Embryonic facial prominence (tissue), 1 donor: ENCODE data around the gene NME3.

ENCODE experiments used
- DNase-seq: peaks from one replicate; pipeline ENCODE4 v3.0.0-alpha.2; 2016; ENCODE audit errors: extremely low spot score

Gene NME3

DNA sequence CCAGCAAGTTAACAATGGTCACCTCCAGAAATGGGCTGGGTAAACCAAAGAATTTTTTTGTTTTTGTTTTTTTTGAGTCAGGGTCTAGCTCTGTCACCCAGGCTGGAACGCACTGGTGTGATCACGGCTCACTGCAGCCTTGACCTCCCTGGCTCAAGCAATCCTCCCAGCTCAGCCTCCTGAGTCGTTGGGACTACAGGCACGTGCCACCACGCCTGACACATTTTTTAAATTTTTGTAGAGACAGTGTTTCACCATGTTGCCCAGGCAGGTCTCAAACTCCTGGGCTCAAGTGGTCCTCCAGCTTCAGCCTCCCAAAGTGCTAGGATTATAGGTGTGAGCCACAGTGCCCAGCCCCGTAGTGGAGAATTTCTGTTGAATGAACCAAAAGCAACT is 9.3 kb upstream of the NME3 start:
- DNase-seq: no peak

DNA sequence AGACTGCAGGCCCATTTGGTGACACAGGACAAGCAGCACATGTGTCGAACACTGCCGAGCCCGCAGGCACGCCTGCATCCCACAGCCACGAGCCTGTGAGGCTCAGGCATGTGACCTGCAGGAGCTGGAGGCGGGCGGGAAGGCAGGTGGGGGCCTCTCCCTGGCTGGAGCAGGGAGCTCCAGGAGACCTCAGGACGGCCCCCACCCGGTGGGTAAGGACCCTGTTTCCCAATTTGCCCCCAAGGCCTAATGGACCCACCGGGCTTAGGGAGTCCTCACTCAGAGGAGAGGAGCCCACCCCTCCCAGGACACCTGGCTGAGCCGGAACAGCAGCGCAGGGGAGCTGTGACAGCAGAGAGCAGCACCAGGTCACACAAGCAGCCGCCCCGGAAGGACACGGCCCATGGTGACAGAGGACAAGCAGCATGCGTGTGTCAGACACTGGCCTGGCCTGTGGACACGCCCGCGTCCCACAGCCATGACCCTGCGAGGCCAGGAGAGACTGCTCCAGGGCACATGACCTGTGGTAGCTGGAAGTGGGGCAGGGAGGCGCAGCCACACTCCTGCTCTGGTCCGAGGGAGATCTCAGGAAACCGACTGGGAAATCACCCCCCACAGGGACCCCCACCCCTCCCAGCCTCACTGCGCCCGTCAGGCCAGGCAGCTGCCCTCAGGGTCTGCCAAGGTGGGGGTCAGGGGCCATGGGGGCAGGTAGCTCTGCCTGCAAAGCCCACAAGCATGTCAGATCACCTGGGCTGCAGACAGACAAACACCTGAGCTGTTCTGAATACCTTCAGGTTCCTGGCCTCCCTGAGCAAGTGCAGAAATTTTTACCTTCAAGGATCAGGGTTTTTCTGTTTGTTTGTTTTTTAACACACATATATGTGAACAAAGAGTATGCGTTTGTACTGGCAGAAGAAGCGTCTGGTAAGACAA is 8.7 kb upstream of the NME3 start:
- no peak for DNase-seq

DNA sequence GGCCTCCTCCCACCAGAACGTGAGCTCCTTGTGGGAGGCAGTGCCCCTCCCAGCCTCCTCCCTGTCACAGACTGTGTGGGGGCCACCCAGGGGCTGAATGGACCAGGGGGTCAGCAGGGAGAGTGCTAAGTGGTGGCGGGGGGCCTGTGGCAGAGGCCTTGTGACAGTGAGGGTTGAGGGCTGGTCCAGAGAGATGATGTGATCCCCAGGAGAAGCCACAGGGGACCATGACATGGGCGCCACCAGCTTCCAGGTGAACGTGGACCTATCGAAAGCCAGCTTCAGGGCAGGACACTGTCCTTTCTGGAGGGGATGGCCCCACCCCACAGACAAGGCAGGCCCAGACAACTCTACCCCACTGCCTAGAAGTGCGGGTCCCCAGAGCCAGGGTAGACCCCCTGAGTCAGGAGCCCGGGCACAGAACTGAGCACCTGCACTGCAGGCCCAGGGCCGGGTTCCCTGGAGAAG is 7.9 kb upstream of the NME3 start:
- no peak for DNase-seq

DNA sequence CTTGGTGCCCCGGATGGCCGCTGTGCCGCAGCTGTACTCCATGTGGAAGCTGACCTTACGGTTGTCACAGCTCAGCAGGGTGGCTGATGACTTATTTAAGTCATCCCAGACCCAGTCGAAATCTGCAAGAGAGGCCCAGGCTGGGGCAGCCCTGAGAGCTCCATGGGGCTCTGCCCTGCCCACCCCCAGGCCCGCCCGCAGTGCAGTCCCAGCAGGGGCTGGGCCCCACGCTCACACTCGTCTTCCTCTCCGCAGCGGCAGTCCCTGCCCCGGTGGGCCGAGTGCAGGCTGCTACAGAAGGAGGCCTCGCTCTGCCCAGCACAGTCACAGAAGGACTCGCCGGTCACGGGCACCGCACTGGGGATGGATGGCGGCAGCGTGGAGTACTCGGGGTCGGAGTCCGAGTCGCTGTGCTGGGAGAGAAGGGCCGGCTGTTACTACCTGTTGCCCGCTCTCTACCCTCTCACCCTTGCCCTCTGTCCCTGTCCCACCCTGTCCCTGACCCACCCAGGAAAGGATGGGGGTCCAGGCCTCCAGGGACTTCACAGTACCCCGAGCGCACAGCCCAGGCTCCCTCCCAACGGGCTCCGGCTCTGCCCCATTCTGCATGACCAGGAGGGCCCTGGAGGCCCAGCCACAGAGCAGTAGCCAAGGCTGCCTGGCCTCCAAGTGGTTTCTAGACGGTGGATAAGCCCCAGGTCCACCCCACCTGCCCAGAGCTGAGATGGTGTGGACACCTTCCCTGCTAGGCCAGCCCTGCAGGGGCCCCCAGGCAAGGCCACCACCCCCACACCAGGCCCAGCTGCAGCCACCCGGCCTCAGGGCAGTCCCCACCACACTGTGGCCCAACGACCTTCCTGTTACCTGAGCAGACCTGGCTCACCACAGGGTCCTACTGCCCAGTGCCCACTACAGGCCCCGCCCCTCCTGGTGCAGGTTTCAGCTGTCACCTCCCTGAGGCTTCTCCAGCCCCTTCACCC is 7.1 kb upstream of the NME3 start:
- DNase-seq: no peak

DNA sequence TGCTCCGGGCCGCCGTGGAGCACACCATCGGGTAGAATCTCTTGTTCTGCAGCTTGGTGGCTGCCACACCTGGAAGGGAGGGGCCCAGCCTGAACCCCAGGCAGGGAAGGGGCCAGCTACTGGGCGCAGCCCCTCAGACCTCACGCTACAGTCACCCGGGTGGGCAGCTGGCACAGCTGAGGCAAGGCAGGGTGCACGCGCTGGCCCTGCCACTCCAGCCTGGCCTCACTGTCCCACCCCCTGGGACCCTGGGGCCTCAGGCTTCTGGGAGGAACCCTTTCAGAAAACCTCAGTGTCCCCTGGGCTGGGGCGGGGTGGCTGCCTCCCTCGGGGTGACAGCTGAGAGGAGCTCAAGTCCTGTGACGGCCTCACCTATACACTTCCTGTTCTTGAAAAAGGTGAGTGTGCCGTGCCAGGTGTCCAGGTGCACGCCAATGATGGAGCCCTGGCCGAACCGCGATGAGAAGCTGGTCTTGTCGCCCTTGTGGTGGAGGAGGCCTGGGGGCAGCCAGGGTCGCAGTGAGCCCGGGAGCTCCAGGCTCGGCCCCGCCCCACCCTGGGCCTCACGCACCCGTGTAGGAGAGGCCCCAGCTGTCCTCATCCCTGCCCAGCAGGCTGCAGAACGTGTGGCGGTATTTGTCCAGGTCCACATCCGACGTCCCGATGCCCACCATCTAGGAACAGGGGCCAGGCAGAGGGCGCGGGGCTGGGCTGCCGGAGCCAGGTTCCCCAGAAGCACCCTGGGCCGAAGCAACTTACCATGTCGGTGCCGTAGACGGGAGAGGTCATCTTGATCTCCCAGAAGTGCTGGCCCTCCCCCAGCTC is 6.2 kb upstream of the NME3 start:
- DNase-seq: no peak

DNA sequence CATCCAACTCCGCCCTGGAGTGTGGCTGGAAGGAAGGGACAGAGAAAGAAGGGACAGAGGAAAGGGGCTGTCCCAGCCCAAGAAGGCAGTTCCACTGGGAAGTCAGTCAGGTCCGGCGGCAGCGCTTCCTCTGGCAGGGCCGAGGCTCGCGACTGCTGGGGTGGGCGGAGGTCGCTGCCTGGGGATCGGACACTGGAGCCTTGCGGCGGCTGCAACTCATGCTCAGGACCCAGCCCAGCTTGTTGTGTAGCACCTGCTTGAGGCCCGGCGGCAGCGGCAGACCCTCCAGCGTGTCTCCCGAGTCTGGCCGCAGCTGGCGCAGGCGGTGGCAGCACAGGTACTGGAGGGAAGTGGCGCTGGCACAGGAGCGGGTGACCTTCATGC is 5.6 kb upstream of the NME3 start:
- no peak for DNase-seq

DNA sequence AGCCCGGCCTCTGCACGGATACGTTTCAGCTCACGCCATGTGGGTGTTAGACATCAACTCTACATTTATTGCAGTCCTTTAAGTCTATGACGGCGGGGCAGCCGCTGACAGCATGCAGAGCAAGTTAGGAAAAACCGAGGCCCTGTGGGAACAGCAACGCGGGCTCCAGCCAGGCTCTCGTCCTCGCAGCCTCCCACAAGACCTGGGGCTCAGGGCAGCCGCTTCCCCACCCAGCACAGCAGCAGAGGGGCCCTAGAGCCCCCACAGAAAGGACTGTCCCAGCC is 5.3 kb upstream of the NME3 start:
- DNase-seq: no peak

DNA sequence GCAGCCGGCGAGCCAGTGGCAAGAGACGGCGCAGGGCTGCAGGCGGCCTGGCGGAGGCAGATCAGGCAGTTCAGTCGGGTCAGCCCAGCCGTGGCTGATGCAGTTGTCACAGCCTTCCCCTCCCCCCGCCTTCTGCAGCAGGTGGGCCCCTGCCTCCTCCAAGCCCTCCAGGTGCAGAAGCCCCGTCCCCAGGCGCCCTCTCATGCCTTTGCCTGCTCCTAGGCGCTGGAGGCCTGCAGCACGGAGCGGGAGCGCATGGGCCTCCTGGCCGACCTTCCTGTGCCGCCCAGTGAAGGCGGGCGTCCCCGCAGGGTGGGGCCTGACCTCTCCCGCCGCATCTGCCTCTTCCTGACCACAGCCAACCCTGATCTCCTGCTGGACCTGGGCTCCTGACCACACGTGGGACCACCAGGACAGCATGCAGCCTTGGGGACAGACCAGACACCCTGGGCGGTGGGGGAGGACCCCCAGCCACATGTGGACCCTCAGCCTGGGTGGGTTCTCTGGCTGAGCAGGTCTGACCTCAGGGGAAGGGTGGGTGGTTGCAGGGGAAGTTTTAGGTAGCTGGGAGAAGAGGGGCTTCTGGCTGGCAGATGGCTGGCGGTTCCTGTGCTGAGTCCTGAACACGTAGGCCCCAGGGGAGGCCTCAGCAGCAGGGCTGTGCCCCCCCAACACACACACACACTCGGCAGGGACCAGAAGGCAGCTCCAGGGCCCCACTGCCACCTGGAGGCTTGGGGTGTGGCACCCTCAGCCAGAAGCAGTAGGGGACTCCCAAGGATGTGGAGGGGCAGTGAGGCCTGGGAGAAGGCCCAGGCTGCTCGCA is 4.7 kb upstream of the NME3 start:
- DNase-seq: no peak

DNA sequence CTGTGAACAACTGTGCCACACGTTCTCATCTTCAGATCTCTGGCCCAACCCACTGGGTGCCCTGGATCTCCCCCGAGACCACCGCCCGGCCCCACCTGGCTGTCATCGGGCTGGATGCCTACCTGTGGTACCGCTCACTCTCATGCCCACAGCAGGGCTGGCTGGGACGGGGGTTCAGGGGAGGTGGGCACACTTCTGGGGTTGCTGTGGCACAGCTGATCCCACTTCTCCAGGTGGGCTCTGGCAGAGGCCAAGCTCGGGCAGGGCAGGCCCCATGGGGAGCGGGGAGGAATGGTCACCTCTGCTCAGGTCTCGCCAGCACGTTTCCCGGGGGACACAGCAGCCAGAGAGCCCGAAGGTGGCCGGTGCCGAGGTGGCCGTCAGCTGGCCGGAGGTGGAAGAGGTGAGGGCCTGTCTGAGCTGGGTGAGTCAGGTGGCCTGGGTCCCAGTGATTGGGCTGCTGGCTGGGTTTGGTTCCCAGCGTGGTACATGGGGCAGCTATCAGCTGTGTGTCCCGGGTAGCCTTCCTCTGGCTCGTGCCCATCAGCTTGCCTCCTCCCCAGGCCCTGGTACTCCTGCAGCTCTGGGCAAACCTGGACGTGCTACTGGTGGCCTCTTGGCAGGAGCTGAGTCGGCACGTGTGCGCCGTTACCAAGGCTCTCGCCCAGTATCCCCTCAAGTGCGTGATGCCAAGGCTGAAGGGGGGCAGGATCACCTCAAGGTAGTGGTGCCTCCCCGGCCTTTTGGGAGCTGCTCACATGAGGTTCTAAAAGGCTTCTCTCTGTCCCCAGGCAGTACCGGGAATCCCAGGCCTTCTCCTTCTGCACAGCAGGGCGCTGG is 3.9 kb upstream of the NME3 start:
- DNase-seq: no peak

DNA sequence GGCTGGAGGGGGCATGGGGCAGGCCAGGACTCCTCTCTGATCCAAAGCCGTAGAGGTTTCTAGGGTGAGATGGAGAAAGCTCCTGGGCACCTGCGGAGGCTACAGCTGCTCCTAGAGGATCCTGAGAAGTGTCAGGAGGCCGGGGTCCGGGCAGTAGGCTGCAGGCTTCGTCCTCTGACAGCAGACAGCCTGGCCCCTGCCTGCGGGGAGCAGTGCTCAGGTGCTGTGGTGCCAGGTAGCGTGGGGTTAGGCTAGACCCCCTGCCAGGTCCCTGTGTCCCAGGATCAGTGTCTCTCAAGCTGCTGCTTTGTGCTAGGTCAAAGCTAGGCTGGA is 3.1 kb upstream of the NME3 start:
- DNase-seq: no peak

DNA sequence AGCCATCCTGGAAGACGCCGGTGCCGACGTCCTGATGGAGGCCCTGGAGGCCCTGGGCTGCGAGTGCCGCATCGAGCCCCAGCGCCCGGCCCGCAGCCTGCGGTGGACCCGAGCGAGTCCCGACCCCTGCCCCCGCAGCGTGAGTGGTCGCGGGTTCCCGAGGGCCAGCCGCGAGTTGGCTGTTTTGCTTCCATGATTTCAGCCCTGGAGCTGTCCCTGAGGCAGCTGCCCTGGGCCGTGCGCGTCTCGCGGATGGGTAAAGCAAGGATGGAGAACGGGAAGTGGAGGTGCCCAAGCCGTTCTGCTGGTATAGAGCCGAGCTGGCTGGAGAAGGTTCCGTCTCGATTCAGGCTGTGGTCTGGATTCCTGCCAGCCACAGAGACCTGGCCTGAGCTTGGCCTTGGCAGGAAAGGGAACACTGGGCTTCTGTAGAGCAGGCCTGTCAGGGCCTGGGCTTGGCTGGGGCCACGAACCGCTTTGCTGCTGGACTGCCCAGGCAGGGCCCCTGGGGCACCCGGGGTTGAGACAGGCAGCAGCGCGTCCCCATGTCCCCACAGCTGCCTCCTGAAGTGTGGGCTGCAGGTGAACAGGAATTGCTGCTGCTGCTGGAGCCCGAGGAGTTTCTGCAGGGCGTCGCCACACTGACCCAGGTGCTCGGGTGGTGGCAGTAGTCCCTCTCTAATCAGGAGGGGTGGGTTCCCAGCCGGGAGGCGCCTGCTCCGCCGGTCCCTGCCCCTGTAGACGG is 2.5 kb upstream of the NME3 start:
- DNase-seq: no peak

DNA sequence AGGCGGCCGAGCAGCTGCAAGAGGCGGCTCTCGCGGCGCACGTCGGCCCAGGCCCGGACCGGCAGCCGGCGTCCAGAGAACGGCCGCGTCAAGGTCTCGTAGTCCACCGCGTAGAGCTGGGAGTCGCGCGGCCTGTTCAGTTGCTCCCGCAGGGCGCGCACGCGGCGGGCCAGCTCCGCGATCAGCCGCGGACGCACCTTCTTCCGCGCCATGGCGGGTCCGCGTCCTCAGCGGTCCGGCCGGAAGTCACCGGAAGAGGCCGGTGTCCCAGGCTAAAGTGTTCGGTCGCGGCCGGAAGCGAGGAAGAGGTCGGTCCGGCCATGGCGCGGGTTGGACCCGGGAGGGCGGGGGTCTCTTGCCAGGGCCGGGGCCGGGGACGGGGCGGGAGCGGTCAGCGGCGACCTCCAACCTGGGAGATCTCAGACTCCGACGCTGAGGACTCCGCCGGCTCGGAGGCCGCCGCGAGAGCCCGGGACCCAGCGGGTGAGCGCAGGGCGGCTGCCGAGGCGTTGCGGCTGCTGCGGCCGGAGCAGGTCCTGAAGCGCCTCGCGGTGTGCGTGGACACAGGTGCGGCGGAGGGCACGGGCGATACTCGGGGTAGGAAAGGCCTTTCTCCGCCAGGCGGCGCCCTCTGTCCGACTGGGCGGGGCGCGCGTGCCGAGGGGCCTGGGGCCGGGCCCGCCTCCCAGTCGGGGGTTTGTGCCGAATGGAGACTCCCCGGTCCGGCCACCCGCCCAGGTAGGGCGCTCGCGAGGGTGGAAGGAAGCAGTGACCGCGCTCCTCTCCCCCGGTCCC is 1.8 kb upstream of the NME3 start, which contains the start of gene MRPS34:
Gene MRPS34, minus strand, starts transcription at position 227 of the 795 bp plus-strand sequence. Its CDS starts 15 bp downstream, at position 212.
- peak; percentile 42 for DNase-seq

DNA sequence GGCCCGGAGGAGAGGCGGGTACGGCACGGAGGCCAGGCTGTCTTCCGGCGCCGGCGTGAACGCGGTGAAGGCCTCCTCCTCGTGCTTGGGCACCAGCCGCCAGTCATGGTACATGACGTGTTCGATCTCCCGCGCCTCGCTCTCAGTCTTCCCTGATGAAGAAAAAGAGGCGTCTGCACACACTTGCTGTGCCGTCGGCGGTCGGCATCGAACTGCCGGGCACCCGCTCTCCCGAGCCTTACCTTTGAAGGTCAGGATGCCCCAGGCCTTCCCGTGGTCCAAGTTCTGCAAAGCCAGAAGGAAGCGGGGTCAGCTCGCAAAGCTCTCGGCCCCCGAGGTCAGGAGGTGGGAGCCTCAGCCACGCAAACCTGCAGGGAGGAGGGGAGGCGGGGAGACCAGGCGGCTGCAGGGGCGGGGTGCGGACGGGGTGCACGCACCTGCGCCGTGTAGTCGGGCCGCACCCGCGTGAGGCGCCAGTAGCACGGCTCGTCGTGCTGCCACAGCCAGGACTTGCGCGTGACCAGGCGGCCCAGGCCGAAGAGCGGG is 1.1 kb upstream of the NME3 start, which contains the start of gene EME2:
Gene EME2, plus strand, starts transcription at position 449 of the 546 bp plus-strand sequence. CDS start 418 bp downstream, outside the sequence.
- DNase-seq: no peak

DNA sequence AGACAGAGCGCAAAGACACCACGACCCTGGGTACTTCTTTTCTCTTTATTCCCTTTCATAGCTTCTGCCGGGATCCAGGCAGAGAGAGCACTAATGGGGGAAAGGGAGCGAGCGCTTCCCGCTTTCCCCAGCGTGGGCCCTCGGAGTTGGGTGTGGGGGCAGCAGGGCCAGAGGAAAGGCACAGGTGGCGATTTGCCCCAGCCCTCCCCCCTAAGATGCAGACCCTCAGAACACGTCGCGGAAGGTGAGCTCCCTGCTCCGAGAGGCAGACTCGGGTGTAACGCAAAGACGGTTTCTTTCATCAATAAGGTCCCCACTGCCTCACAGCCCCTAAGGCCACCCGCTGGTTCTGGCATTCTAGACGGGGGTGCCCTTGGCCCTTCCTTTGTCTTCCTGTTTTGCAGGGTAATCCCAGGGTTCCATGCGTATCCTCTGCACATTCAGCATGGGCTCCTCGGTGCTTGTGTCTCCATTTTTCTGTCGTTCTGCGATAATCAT is 570 bp upstream of the NME3 start:
- DNase-seq: no peak

DNA sequence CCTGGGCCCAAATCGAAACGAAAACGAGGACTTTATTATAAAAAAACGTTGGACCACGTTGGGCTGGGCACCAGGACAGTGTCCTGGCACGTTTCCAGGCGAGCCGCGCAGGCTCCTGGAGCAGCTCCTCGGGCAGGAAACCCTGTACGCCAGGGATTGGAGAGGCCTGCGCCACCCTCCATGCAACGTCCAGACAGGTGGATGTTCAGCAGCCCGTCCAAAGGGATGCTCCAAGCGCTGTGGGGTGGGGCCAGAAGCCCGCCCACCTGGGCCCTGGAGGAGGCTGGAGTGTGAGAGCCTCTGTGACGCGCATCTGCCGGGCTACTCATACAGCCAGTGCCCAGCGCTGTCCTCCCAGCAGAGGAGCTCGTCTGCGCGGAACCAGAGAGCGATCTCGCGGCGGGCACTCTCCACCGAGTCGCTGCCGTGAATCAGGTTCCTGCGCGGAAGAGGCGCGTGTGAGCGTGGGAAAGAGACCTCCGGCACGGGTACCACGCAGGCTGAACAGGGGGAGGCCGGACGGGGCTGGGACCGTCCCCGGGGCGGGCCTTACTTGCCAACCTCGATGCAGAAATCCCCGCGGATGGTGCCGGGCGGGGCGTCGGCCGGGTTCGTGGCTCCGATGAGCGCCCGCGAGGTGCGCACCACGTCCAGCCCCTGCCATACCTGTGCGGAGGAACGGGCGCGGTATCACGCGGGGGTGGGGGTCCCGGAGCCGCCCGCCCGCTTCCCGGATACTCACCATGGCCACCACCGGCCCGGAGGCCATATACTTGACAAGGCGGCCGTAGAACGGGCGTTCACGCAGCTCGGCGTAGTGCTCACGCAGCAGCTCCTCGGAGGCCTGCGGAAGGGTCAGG is 785 bp downstream of the NME3 start:
- no peak for DNase-seq

DNA sequence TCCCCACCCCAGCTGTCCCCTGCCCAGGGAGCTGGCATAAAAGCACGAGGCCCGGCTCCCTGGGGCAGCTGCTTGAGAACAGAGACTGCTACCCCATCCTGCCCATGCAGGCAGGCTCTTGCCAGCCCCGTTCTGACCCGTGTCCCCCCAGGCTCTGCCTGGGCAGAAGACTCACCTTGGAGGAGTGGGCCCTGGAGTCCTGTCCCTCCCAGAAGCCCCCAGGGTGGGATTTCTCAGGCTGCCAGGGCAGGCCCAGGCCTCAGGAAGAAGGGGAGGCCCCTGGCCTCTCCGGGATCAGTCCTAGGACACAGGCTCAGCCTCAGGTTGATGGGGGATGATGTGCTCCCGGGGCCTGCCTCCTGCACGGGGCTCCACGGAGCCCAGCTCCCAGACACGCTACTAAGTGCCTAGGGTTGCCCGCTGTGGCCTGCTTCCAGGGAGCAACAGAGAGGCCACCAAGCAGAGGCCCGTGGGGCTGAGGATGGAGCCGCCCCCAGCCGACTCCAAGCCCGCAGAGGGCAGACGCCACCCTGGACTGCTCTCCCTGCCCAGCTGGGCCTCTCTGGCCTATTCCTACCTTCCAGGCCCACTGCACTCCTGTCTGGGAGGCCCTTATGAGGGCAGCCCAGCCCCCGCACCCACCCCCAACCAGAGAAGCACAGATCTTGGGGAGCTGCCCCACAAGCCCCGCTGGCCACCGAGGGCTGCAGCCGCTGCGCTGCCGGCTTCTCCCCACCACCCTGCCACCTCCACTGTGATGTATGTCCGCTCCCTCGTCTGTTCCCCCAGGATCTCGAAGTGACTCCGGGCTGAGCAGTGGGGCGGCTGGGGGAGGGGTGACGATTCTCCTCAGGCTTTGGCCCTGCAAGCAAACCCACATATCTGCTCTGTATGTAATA is 1.7 kb downstream of the NME3 start:
- no peak for DNase-seq
